ENCODE results near the gene SPAG17. TPM values are rescaled to one million over a fixed set of nuclear protein-coding genes. Genes with fewer than 3 reads are reported as not detected.

Gene SPAG17
- total RNA-seq, 1 donor from 2014 or later, result 0.30 TPM

- H3K36me3 Mint-ChIP-seq (ENCODE audit: low read depth), result no peaks in the 10 kb centered on the region
- no peak for TF ChIP-seq CTCF (IDR thresholded peaks at IDR 0.05)
- peaks cover 31% of the 10 kb centered on the region for H3K4me1 Mint-ChIP-seq (ENCODE audit: low read depth)
- no peaks in the 10 kb centered on the region for H3K9me3 Mint-ChIP-seq (ENCODE audit: low read depth)
- no peak overlapping the region for H3K4me3 Mint-ChIP-seq (ENCODE audit: unreplicated experiment)
- DNase-seq (ENCODE audit: low spot score), result no peak
- no peak overlapping the region for H3K27ac Mint-ChIP-seq (ENCODE audit: unreplicated experiment)
- H3K27me3 Mint-ChIP-seq (ENCODE audit: low read depth), result no peaks in the 10 kb centered on the region
Observed at GRCh38 chr1:118115567-118116295, 69.3 kb downstream of the SPAG17 start.

GRCh38 chr1:118113261-118113660, 71.8 kb downstream of the SPAG17 start:
- no peaks in the 10 kb centered on the region for H3K9me3 Mint-ChIP-seq (ENCODE audit: low read depth)
- no peaks in the 10 kb centered on the region for H3K27me3 Mint-ChIP-seq (ENCODE audit: low read depth)
- no peak for TF ChIP-seq CTCF (IDR thresholded peaks at IDR 0.05)
- H3K36me3 Mint-ChIP-seq (ENCODE audit: low read depth), result no peaks in the 10 kb centered on the region
- peaks cover 24% of the 10 kb centered on the region for H3K4me1 Mint-ChIP-seq (ENCODE audit: low read depth)
- no peak for DNase-seq (ENCODE audit: low spot score)
- H3K27ac Mint-ChIP-seq (ENCODE audit: unreplicated experiment), result no peak overlapping the region
- no peak overlapping the region for H3K4me3 Mint-ChIP-seq (ENCODE audit: unreplicated experiment)

- Mint-ChIP-seq H3K27me3 (ENCODE audit: low read depth) (no peaks in the 10 kb centered on the region), H3K4me3 (ENCODE audit: unreplicated experiment) (no peak overlapping the region), H3K9me3 (ENCODE audit: low read depth) (no peaks in the 10 kb centered on the region), H3K36me3 (ENCODE audit: low read depth) (no peaks in the 10 kb centered on the region), H3K27ac (ENCODE audit: unreplicated experiment) (no peak overlapping the region), H3K4me1 (ENCODE audit: low read depth) (peaks cover 11% of the 10 kb centered on the region)
- DNase-seq (ENCODE audit: low spot score), result no peak
- no peak for TF ChIP-seq CTCF (IDR thresholded peaks at IDR 0.05)
Observed at GRCh38 chr1:118110580-118110979, 74.4 kb downstream of the SPAG17 start.

- Mint-ChIP-seq H3K27ac (ENCODE audit: unreplicated experiment) (no peak overlapping the region), H3K36me3 (ENCODE audit: low read depth) (no peaks in the 10 kb centered on the region), H3K4me3 (ENCODE audit: unreplicated experiment) (no peak overlapping the region), H3K27me3 (ENCODE audit: low read depth) (no peaks in the 10 kb centered on the region), H3K9me3 (ENCODE audit: low read depth) (no peaks in the 10 kb centered on the region), H3K4me1 (ENCODE audit: low read depth) (peaks cover 21% of the 10 kb centered on the region)
- DNase-seq (ENCODE audit: low spot score), result no peak
- TF ChIP-seq CTCF (IDR thresholded peaks at IDR 0.05), result no peak
Observed at GRCh38 chr1:118104951-118105350, 80.1 kb downstream of the SPAG17 start.

- Mint-ChIP-seq H3K27me3 (ENCODE audit: low read depth) (no peaks in the 10 kb centered on the region), H3K36me3 (ENCODE audit: low read depth) (no peaks in the 10 kb centered on the region), H3K4me1 (ENCODE audit: low read depth) (peaks cover 34% of the 10 kb centered on the region), H3K9me3 (ENCODE audit: low read depth) (peaks cover 1% of the 10 kb centered on the region), H3K27ac (ENCODE audit: unreplicated experiment) (no peak overlapping the region), H3K4me3 (ENCODE audit: unreplicated experiment) (no peak overlapping the region)
- DNase-seq (ENCODE audit: low spot score), result no peak
- TF ChIP-seq CTCF (IDR thresholded peaks at IDR 0.05), result no peak
Observed at GRCh38 chr1:118102445-118102844, 82.6 kb downstream of the SPAG17 start.

Data from chondrocyte (in vitro differentiated cells).